ENCODE results near the gene LYRM4. TPM values are rescaled to one million over a fixed set of nuclear protein-coding genes. Genes with fewer than 3 reads are reported as not detected.

The LYRM4 gene
- total RNA-seq, 1 donor from 2014 or later, result 39.0 TPM

DNA sequence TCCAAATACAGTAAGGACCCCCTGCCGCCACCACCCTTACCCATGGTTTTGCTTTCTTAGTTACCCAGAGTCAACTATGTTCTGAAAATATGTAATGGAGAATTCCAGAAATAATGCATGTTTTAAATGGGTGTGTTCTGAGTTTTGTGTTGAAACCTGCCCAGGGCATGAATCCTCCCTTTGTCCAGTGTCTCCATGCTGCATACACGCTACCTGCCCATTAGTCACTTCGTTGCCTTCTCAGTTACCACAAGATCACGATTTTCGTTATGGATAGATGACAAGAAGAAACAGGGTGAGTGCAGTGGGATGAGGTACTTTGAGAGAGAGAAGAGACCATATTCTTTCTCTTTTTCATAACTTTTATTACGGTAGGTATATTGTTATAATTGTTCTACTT is 11.2 kb upstream of the LYRM4 start:
- Mint-ChIP-seq H3K36me3 (ENCODE audit: low read depth, unreplicated experiment) (peaks cover 4% of the 10 kb centered on the region), H3K4me3 (ENCODE audit: unreplicated experiment) (no peak overlapping the region), H3K4me1 (ENCODE audit: unreplicated experiment) (peaks cover 16% of the 10 kb centered on the region), H3K9me3 (ENCODE audit: unreplicated experiment) (no peaks in the 10 kb centered on the region), H3K27me3 (ENCODE audit: unreplicated experiment) (no peaks in the 10 kb centered on the region), H3K27ac (ENCODE audit: unreplicated experiment) (no peak overlapping the region)
- DNase-seq (ENCODE audit: low spot score), result no peak
- TF ChIP-seq, protein P1, sequence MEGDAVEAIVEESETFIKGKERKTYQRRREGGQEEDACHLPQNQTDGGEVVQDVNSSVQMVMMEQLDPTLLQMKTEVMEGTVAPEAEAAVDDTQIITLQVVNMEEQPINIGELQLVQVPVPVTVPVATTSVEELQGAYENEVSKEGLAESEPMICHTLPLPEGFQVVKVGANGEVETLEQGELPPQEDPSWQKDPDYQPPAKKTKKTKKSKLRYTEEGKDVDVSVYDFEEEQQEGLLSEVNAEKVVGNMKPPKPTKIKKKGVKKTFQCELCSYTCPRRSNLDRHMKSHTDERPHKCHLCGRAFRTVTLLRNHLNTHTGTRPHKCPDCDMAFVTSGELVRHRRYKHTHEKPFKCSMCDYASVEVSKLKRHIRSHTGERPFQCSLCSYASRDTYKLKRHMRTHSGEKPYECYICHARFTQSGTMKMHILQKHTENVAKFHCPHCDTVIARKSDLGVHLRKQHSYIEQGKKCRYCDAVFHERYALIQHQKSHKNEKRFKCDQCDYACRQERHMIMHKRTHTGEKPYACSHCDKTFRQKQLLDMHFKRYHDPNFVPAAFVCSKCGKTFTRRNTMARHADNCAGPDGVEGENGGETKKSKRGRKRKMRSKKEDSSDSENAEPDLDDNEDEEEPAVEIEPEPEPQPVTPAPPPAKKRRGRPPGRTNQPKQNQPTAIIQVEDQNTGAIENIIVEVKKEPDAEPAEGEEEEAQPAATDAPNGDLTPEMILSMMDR (IDR thresholded peaks at IDR 0.05; ENCODE audit: unreplicated experiment), result no peak

DNA sequence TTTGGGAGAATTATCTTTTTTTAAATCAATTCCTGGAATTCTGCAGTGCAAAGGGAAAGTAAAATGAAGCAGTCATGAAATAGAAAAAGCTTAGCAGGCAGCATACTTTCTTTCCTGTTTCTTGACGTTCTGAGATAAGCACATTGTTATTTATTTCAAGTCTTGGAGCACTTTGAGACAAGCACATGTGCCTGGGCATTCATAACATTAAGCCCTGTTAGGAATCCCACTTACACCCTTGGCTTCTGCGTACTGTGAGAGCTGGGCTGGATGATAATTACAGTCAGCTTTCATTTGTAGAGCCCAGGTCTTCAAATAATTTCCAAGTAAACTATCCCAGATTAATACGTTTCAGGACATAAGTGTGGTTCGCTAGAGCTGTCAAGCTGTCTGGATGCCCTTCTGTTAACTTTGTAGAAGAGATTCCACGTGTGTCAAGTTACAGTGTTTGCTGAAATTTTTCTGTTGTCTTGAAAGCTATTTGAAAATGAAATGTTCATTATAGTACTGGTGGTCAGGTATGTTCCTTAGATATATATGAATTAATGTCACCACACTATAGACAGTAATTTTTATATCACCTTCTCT is 9.4 kb upstream of the LYRM4 start:
- Mint-ChIP-seq H3K27ac (ENCODE audit: unreplicated experiment) (peak overlapping the region; percentile 67), H3K4me3 (ENCODE audit: unreplicated experiment) (no peak overlapping the region), H3K36me3 (ENCODE audit: low read depth, unreplicated experiment) (peaks cover 4% of the 10 kb centered on the region), H3K4me1 (ENCODE audit: unreplicated experiment) (peaks cover 12% of the 10 kb centered on the region), H3K9me3 (ENCODE audit: unreplicated experiment) (no peaks in the 10 kb centered on the region), H3K27me3 (ENCODE audit: unreplicated experiment) (no peaks in the 10 kb centered on the region)
- TF ChIP-seq, protein P1 (IDR thresholded peaks at IDR 0.05; ENCODE audit: unreplicated experiment), result no peak
- no peak for DNase-seq (ENCODE audit: low spot score)

GRCh38 chr6:5266423-5266822 is 5.7 kb upstream of the LYRM4 start:
- TF ChIP-seq, protein P1 (IDR thresholded peaks at IDR 0.05; ENCODE audit: unreplicated experiment), result no peak
- Mint-ChIP-seq H3K36me3 (ENCODE audit: low read depth, unreplicated experiment) (peaks cover 4% of the 10 kb centered on the region), H3K4me1 (ENCODE audit: unreplicated experiment) (peaks cover 17% of the 10 kb centered on the region), H3K27ac (ENCODE audit: unreplicated experiment) (no peak overlapping the region), H3K4me3 (ENCODE audit: unreplicated experiment) (no peak overlapping the region), H3K9me3 (ENCODE audit: unreplicated experiment) (no peaks in the 10 kb centered on the region), H3K27me3 (ENCODE audit: unreplicated experiment) (no peaks in the 10 kb centered on the region)
- no peak for DNase-seq (ENCODE audit: low spot score)

DNA sequence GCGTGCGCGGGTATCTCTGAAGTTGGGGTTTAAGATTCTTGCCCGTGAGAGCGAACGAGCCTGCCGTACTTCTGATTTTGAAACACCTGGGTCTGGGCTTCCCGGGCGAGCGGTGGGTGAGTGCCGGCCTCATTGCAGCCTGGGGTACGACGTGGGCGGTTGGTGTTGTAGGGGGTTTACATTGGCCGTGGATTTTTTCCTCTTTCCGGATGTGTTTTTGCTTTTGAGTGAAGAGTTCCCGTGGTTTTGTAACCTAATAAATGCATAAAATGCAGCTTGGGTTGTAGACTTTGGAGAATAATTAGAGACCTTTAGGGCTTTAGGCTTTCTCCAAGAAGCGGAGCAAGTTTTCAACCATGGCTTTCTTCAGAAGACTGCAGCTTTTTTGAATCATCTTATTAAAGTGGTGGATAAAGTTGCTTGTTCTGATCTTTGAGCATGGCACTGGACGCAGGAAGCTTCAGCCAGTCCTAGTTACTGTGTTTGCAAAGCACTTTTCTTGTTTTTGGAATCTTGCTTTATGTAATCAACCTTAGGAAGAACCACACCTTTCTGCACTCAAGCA is 877 bp upstream of the LYRM4 start:
- peaks cover 19% of the 10 kb centered on the region for H3K4me1 Mint-ChIP-seq (ENCODE audit: unreplicated experiment)
- no peaks in the 10 kb centered on the region for H3K36me3 Mint-ChIP-seq (ENCODE audit: low read depth, unreplicated experiment)
- peak overlapping the region; percentile 97 for H3K4me3 Mint-ChIP-seq (ENCODE audit: unreplicated experiment)
- no peak for DNase-seq (ENCODE audit: low spot score)
- TF ChIP-seq, protein P1 (IDR thresholded peaks at IDR 0.05; ENCODE audit: unreplicated experiment), result no peak
- H3K27ac Mint-ChIP-seq (ENCODE audit: unreplicated experiment), result peak overlapping the region; percentile 99
- no peaks in the 10 kb centered on the region for H3K9me3 Mint-ChIP-seq (ENCODE audit: unreplicated experiment)
- peaks cover 2% of the 10 kb centered on the region for H3K27me3 Mint-ChIP-seq (ENCODE audit: unreplicated experiment)

GRCh38 chr6:5260111-5260620 is 584 bp downstream of the LYRM4 start:
- peaks cover 2% of the 10 kb centered on the region for H3K27me3 Mint-ChIP-seq (ENCODE audit: unreplicated experiment)
- peak overlapping the region; percentile 94 for H3K27ac Mint-ChIP-seq (ENCODE audit: unreplicated experiment)
- DNase-seq (ENCODE audit: low spot score), result peak; percentile 58
- no peaks in the 10 kb centered on the region for H3K9me3 Mint-ChIP-seq (ENCODE audit: unreplicated experiment)
- no peaks in the 10 kb centered on the region for H3K36me3 Mint-ChIP-seq (ENCODE audit: low read depth, unreplicated experiment)
- peak overlapping the region; percentile 98 for H3K4me3 Mint-ChIP-seq (ENCODE audit: unreplicated experiment)
- peaks cover 19% of the 10 kb centered on the region for H3K4me1 Mint-ChIP-seq (ENCODE audit: unreplicated experiment)
- TF ChIP-seq, protein P1 (IDR thresholded peaks at IDR 0.05; ENCODE audit: unreplicated experiment), result no peak
